Skeletal muscle satellite cell (primary cell): ENCODE measurements around the gene SULT1E1.

Experiments
- H3K27me3 ChIP-seq: 2 replicates; pipeline ENCODE4 v1.7.0; 2013; ENCODE audit warnings: low read length; ENCODE audit not compliant: control insufficient read depth, insufficient read depth
- H3K36me3 ChIP-seq: 2 replicates; pipeline ENCODE4 v1.7.0; 2013; ENCODE audit warnings: mild to moderate bottlenecking, control low read depth, low read length; ENCODE audit not compliant: insufficient read depth
- H3K4me1 ChIP-seq: 2 replicates; pipeline ENCODE4 v1.7.0; 2013; ENCODE audit warnings: low read length; ENCODE audit not compliant: control insufficient read depth, insufficient read depth
- H3K4me2 ChIP-seq: 2 replicates; pipeline ENCODE4 v1.7.0; 2013; ENCODE audit warnings: mild to moderate bottlenecking, low read length
- H3K4me3 ChIP-seq: 2 replicates; pipeline ENCODE4 v1.7.0; 2013; ENCODE audit warnings: low read length
- H3K9ac ChIP-seq: 2 replicates; pipeline ENCODE4 v1.7.0; 2013; ENCODE audit warnings: mild to moderate bottlenecking, low read depth, low read length, moderate library complexity
- H3K9me3 ChIP-seq: replicated peaks from 2 replicates; pipeline ENCODE4 v1.7.0; 2013; ENCODE audit warnings: mild to moderate bottlenecking, control low read depth, low read length

The SULT1E1 gene

DNA sequence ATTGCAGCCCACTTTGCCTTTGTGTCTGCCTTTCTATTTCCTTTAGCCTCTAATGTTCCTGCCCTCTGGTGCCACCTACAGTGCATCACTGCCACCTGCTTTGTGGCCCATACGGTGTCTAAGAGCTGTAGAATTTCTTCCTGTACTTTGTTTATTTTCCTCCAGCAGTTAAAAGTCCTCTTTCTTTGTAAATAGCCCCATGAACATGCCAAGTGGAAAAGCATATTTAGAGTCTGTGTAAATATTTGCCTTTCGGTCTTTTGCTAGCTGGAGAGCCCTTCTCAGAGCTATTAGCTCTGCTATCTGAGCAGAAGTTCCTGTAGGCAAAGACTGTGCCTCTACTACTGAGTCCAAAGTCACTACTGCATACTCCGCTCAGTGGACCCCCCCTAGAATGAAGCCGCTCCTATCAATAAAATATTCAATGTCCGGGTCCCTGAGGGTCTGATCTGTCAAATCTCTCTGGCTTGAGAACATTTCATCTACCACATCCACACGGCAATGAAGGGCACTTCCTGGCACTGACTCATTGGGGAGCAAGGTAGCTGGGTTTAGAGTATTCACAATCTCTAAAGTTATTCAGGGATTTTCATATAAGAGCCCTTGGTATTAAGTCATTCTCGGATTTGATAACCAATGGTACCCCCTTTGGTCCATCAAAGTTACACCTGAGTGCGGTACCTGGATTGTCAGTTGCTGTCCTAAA, 36.3 kb downstream of the SULT1E1 start:
- H3K27me3 ChIP-seq: no peaks in the 10 kb centered on the region
- H3K36me3 ChIP-seq: no peaks in the 10 kb centered on the region
- H3K9me3 ChIP-seq: peaks cover 3% of the 10 kb centered on the region
- no peak overlapping the region for H3K4me3 ChIP-seq
- H3K4me1 ChIP-seq: no peaks in the 10 kb centered on the region
- no peak overlapping the region for H3K4me2 ChIP-seq
- no peak overlapping the region for H3K9ac ChIP-seq

DNA sequence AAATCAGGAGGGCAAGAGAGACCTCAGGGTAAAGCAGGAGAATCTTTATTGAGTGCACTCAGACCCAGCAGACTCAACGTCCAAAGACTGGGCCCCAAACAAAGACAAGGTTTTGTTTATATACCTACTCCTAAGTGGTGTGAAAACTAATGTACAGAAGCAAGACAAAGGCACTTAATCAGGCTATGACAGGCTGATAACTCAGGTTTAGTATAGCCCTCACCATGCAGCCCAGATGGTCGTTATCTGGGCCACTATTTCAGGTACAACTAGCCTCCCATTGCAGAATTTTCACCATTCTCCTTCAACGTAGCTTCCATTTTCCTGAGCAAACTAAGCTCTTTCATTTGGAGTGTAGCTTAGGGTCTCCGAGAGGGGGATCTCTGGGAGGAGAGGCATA, 36.9 kb downstream of the SULT1E1 start:
- no peaks in the 10 kb centered on the region for H3K27me3 ChIP-seq
- H3K4me2 ChIP-seq: no peak overlapping the region
- no peak overlapping the region for H3K4me3 ChIP-seq
- peaks cover 3% of the 10 kb centered on the region for H3K9me3 ChIP-seq
- H3K4me1 ChIP-seq: no peaks in the 10 kb centered on the region
- H3K9ac ChIP-seq: no peak overlapping the region
- no peaks in the 10 kb centered on the region for H3K36me3 ChIP-seq

DNA sequence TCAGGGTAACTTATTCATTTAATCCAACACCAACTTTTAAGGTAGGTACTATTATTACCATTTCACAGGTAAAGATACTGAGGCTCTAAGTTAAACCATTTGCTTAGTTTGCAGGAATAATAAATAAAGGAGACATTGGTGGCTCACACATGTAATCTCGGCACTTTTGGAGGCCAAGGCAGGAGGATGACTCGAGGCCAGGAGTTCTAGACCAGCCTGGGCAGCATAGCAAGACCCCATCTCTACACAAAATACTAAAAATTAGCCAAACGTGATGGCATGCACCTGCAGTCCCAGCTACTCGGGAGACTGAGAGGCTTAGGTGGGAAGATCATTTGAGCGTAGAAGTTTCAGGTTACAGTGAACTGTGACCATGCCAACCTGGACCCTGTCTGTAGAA, 37.7 kb downstream of the SULT1E1 start:
- no peaks in the 10 kb centered on the region for H3K36me3 ChIP-seq
- H3K4me1 ChIP-seq: no peaks in the 10 kb centered on the region
- H3K27me3 ChIP-seq: no peaks in the 10 kb centered on the region
- no peak overlapping the region for H3K4me2 ChIP-seq
- no peak overlapping the region for H3K9ac ChIP-seq
- H3K4me3 ChIP-seq: no peak overlapping the region
- H3K9me3 ChIP-seq: peaks cover 3% of the 10 kb centered on the region

DNA sequence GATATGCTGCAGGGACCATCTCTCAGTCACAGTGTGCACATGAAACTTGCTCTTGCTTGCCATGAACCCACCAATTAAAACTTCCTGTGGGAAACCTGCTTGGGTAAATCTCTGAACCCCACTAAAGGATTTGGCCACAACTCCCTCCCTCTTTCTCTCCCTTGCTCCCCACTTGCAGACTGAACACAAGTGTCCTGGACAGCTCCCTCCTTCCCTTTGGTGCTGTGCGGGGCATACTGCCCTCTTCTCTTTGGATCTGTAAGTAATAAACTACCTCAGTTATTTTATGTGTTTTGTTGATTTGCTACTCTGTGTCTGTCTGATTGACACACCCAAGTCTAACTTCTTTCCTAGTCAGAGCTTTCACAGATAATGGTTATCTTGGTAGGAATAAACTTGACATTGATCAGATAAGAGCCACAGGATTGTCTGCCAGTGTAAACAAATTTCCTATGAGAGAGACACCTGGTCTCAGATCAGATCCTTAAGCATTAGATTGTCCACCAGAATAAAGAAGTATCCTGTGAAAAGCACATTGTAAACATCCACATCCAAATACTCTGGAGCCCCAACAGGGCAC, 41.8 kb downstream of the SULT1E1 start:
- Histone ChIP-seq H3K9ac (no peak overlapping the region), H3K36me3 (no peaks in the 10 kb centered on the region), H3K4me2 (no peak overlapping the region), H3K27me3 (no peaks in the 10 kb centered on the region), H3K4me3 (no peak overlapping the region), H3K4me1 (no peaks in the 10 kb centered on the region), H3K9me3 (no peaks in the 10 kb centered on the region)

DNA sequence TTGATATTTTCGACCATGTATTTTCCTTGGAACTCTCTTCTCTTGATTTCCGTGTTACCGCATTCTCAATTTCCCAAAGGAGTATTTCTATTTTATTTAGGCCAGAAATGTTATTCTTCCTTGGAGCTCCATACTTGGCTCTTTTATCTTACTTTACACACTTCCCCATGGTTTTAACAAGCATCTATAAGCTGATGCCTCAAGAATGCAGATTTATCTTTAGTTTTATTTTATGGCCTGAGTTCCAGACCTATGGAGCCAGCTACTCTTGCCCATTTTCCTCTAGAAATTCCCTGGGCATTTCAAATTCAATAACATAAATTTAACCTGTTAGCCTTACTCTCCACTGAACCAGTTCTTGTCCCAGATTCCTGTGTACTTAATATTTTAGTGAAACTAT, 43.7 kb downstream of the SULT1E1 start:
- no peaks in the 10 kb centered on the region for H3K36me3 ChIP-seq
- no peaks in the 10 kb centered on the region for H3K27me3 ChIP-seq
- H3K9ac ChIP-seq: no peak overlapping the region
- no peaks in the 10 kb centered on the region for H3K4me1 ChIP-seq
- no peak overlapping the region for H3K4me3 ChIP-seq
- no peaks in the 10 kb centered on the region for H3K9me3 ChIP-seq
- H3K4me2 ChIP-seq: no peak overlapping the region

DNA sequence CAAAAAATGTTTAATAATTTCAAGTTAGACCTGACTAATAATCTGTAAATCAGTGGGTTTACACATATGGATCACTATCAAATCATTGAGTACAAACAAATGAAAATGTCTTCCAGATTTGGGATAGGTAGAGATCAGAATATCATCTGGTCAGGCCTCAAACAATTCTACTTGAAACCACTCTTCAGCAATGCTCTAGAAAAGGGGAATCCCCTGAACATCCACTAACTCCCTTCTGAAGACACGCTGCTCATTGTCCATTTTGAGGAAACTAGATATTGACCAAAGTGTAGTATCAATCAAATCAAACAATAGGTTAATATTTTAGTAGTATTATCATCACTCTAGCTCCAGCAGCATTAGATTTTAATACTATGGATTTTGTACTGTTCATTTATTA, 46.3 kb downstream of the SULT1E1 start:
- Histone ChIP-seq H3K4me2 (no peak overlapping the region), H3K4me3 (no peak overlapping the region), H3K4me1 (no peaks in the 10 kb centered on the region), H3K27me3 (no peaks in the 10 kb centered on the region), H3K9ac (no peak overlapping the region), H3K9me3 (no peaks in the 10 kb centered on the region), H3K36me3 (no peaks in the 10 kb centered on the region)

DNA sequence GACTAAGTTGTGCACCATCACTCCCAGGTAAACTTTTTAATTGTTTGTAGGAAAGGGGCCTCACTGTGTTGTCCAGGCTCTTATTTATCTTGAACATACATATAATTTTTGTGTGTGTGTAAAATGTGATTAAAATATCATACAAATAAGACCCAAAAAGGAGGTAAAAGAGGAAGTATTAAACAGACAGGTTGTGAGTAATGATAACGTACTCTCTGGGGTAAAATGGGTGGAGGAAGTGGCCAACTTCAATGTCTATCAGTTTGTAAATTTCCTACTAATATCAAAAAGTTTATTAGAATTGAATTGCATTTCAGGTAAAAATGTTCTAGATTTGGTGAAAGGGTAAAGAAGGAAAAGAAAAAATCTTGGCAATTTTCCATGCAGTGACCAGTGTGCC, 48.8 kb downstream of the SULT1E1 start:
- Histone ChIP-seq H3K36me3 (no peaks in the 10 kb centered on the region), H3K27me3 (no peaks in the 10 kb centered on the region)

DNA sequence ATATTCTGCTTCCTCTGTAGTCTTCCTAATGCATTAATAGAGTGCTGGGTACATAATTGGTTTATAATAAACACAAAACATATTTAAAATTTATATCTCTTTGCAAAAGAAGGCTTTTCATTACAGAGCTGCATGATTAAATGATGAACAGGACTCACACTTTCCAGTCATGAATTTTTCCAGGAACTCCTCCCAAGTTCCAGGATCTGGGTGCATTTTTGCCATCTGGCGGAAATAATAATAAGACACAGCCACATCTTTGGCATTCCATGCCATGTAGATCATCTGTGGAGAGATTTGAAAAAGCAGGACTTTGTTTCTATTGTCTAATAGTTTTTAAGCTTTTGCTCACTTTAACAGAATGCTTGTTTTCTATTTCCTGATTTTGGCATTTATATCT, 59.3 kb downstream of the SULT1E1 start:
- no peaks in the 10 kb centered on the region for H3K27me3 ChIP-seq
- H3K9ac ChIP-seq: no peak overlapping the region
- H3K36me3 ChIP-seq: no peaks in the 10 kb centered on the region
- H3K9me3 ChIP-seq: no peaks in the 10 kb centered on the region
- H3K4me1 ChIP-seq: no peaks in the 10 kb centered on the region
- H3K4me2 ChIP-seq: no peak overlapping the region
- H3K4me3 ChIP-seq: no peak overlapping the region

More for the DNA sequence above, 48.8 kb downstream of the SULT1E1 start:
- no peak overlapping the region for H3K4me3 ChIP-seq
- H3K4me2 ChIP-seq: no peak overlapping the region
- no peaks in the 10 kb centered on the region for H3K9me3 ChIP-seq
- no peaks in the 10 kb centered on the region for H3K4me1 ChIP-seq
- no peak overlapping the region for H3K9ac ChIP-seq

DNA sequence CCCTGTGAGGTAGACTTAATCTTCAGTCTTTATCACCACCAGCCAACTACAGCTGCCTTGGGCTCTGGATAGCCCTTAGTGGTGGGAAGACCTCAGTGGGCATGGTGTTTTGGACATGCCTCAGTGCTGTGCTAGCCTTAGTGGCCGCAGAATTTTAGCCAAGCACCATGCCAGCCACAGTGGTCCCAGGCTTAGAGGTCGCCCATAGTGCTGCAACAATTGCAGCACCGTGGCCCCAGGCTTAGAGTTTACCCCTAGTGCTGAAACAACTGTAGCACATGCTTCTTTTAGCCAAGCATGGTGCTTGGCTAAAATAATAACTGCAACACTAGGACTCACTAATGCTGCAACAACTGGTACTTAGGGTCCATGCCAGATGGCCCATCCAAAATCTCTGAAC, 60.6 kb downstream of the SULT1E1 start:
- no peak overlapping the region for H3K9ac ChIP-seq
- no peaks in the 10 kb centered on the region for H3K27me3 ChIP-seq
- H3K4me3 ChIP-seq: no peak overlapping the region
- no peak overlapping the region for H3K4me2 ChIP-seq
- H3K36me3 ChIP-seq: no peaks in the 10 kb centered on the region
- no peaks in the 10 kb centered on the region for H3K4me1 ChIP-seq
- no peaks in the 10 kb centered on the region for H3K9me3 ChIP-seq

DNA sequence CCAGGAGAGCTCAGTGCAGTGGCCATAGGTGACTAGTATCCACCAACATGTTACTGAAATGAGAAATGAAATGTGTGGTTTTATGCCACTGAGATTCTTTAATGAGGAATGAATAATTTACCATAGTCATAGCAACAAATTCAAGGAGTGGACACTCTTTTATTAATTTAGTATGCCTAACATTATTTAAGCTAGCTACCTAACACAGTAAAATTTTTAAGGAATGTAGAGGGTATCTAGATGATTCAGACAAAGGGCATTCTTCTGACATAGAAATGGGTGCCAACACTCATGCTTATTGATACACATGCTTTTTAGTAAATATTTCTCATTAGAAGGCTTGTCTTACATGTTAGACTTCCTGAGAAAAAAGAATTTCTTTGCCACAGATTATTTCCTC, 66.2 kb downstream of the SULT1E1 start:
- no peaks in the 10 kb centered on the region for H3K4me1 ChIP-seq
- H3K4me2 ChIP-seq: no peak overlapping the region
- H3K9ac ChIP-seq: no peak overlapping the region
- no peaks in the 10 kb centered on the region for H3K9me3 ChIP-seq
- H3K27me3 ChIP-seq: no peaks in the 10 kb centered on the region
- no peak overlapping the region for H3K4me3 ChIP-seq
- H3K36me3 ChIP-seq: no peaks in the 10 kb centered on the region
